Chondrocyte (in vitro differentiated cells): ENCODE data around the gene CMIP. TPM values are rescaled to one million over a fixed set of nuclear protein-coding genes. Genes with fewer than 3 reads are reported as not detected.

Experiments
- DNase-seq: peaks from one replicate; pipeline ENCODE4 v3.0.0; 2021; ENCODE audit warnings: mixed read lengths, low spot score
- H3K27ac Mint-ChIP-seq: one replicate; pipeline ENCODE4 v1.8.0; 2021; ENCODE audit warnings: mild to moderate bottlenecking, moderate library complexity, mixed read lengths; ENCODE audit not compliant: unreplicated experiment
- H3K27me3 Mint-ChIP-seq: 2 replicates; pipeline ENCODE4 v1.8.0; 2021; ENCODE audit warnings: low read depth, mixed read lengths
- H3K36me3 Mint-ChIP-seq: 2 replicates; pipeline ENCODE4 v1.8.0; 2021; ENCODE audit warnings: low read depth, mixed read lengths
- H3K4me1 Mint-ChIP-seq: 2 replicates; pipeline ENCODE4 v1.8.0; 2021; ENCODE audit warnings: low read depth, mild to moderate bottlenecking, mixed read lengths
- H3K4me3 Mint-ChIP-seq: one replicate; pipeline ENCODE4 v1.8.0; 2021; ENCODE audit warnings: mild to moderate bottlenecking, moderate library complexity, mixed read lengths; ENCODE audit not compliant: unreplicated experiment
- H3K9me3 Mint-ChIP-seq: 2 replicates; pipeline ENCODE4 v1.8.0; 2021; ENCODE audit warnings: low read depth, mixed read lengths
- total RNA-seq: library from RNA; stranded (reverse); gene quantifications from 3 replicates; pipeline ENCODE4 v1.2.1, GENCODE V29; 2021
- TF ChIP-seq, protein P1 (sequence below): fragments of 200-600 bp; sonication (generic); IDR thresholded peaks from 2 replicates; pipeline ENCODE4 v1.5.0; 2021; ENCODE audit warnings: antibody characterized with exemption, mild to moderate bottlenecking, moderate library complexity

The CMIP gene
- total RNA-seq, 1 donor from 2014 or later: 62.9 TPM

DNA sequence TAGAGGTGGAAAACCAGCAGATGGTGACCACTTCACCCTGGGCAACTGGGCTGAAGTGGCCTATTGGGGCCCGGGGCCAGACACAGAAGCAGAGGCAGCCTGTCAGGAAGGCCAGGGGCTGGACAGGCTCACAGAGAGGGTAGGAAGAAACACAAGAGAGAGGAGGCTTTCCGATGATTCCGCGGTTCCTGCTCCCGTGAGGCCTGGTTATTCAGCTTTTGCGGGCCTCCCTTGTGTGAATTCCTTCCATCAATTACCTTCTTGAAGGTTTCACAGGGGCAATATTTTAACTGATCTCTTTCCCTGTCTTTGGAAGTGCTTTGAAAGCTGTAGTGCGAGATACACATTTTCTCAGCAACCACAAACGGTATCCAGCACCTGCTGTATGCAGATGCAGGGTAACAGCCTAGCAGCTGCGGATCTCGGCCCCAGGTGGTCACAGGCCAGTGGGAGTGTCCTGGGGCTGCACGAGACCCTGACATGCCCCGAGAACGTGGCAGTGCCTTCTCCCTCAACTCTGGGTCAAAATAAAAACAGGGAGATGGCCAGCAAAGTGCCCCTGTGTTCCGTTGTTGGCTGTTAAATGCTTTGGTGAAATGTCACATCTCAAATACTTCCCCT, 11.6 kb upstream of the CMIP start:
- Mint-ChIP-seq H3K4me1 (peaks cover 27% of the 10 kb centered on the region), H3K27ac (no peak overlapping the region), H3K4me3 (no peak overlapping the region), H3K9me3 (peaks cover 5% of the 10 kb centered on the region), H3K27me3 (no peaks in the 10 kb centered on the region), H3K36me3 (no peaks in the 10 kb centered on the region)
- TF ChIP-seq, protein P1, sequence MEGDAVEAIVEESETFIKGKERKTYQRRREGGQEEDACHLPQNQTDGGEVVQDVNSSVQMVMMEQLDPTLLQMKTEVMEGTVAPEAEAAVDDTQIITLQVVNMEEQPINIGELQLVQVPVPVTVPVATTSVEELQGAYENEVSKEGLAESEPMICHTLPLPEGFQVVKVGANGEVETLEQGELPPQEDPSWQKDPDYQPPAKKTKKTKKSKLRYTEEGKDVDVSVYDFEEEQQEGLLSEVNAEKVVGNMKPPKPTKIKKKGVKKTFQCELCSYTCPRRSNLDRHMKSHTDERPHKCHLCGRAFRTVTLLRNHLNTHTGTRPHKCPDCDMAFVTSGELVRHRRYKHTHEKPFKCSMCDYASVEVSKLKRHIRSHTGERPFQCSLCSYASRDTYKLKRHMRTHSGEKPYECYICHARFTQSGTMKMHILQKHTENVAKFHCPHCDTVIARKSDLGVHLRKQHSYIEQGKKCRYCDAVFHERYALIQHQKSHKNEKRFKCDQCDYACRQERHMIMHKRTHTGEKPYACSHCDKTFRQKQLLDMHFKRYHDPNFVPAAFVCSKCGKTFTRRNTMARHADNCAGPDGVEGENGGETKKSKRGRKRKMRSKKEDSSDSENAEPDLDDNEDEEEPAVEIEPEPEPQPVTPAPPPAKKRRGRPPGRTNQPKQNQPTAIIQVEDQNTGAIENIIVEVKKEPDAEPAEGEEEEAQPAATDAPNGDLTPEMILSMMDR: no peak
- no peak for DNase-seq

DNA sequence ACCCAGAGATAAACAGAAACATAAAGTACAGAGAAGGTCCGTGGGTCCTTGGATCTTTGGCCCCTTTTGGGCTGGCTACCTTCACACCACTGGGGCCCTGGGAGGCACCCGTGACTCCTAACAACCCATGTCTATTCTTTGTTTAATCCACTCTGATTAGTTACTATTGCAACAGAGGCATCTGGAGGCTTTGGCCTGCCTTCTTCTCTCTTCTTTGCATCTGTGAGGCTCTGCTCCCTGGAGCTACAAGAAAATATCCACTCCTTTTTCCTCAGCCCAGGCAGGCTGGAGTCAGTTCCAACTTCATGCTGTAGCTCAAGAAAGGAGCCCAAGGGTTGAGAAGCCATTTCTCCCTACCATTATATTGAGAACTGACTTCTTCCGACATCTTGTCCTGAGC, 9.5 kb upstream of the CMIP start:
- Mint-ChIP-seq H3K4me3 (no peak overlapping the region), H3K27me3 (no peaks in the 10 kb centered on the region), H3K4me1 (peaks cover 24% of the 10 kb centered on the region), H3K9me3 (peaks cover 5% of the 10 kb centered on the region), H3K27ac (no peak overlapping the region), H3K36me3 (no peaks in the 10 kb centered on the region)
- DNase-seq: no peak
- TF ChIP-seq, protein P1: no peak

DNA sequence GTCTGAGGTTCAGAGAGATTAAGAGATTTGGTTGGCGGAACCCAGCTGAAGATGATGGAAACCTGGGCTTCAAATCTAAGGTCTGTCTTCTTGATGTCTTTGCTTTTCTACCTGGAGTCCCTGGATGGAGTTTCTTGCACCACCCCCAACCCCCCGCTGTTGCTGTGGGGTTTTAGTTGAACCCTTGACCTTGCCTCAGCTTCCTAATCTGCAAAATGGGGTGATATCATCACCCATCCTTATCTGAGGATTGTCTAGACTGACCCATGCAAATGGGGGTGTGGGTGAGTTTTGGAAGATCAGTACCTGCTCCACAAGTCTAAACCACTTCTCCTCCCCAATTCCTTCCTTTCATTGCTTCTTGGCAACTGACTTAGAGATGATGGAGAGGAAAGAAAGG, 9.0 kb upstream of the CMIP start:
- no peak for DNase-seq
- no peaks in the 10 kb centered on the region for H3K27me3 Mint-ChIP-seq
- peaks cover 24% of the 10 kb centered on the region for H3K4me1 Mint-ChIP-seq
- TF ChIP-seq, protein P1: no peak
- H3K9me3 Mint-ChIP-seq: peaks cover 5% of the 10 kb centered on the region
- no peaks in the 10 kb centered on the region for H3K36me3 Mint-ChIP-seq
- no peak overlapping the region for H3K4me3 Mint-ChIP-seq
- no peak overlapping the region for H3K27ac Mint-ChIP-seq

DNA sequence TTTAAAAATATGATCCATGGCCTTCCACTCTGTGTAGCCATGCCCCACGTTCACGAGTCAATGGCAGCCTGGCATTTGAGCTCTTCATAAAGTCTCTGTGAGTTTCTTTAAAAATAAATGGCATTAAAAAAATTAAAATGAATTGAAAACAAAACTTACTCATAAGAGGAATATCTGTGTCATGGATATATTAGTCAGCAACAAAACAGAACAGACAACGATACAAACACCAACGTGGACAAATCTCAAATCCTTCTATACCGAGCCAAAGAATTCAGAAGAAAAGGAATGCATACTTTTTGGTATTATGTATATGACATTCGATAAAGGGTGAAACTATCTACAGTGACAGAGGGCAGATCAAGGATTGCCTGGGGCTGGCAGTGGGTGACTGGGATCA, 8.2 kb upstream of the CMIP start:
- H3K9me3 Mint-ChIP-seq: peaks cover 5% of the 10 kb centered on the region
- DNase-seq: no peak
- no peak overlapping the region for H3K4me3 Mint-ChIP-seq
- H3K36me3 Mint-ChIP-seq: no peaks in the 10 kb centered on the region
- H3K27ac Mint-ChIP-seq: peak overlapping the region; percentile 0
- no peaks in the 10 kb centered on the region for H3K27me3 Mint-ChIP-seq
- H3K4me1 Mint-ChIP-seq: peaks cover 20% of the 10 kb centered on the region
- TF ChIP-seq, protein P1: no peak

DNA sequence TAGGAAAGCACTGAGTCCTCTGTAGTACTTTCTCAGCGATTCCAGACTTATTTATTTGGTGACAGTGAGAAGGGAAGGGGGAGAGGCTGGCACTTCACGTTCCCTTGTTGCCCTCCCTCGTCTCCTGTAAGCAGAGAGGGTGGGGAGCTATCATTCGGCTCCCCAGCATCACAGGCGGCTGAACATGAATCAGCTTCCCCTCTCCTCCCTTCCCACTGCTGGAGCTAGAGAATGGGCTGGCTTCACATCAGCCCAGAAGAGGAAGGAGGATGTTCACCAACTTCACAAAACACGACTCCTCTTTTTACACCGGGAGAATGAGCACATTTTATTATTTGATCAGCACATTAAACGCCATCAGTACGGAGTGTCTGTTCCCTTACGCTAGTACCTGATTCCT, 6.7 kb upstream of the CMIP start:
- DNase-seq: no peak
- no peak overlapping the region for H3K4me3 Mint-ChIP-seq
- peaks cover 5% of the 10 kb centered on the region for H3K9me3 Mint-ChIP-seq
- H3K27ac Mint-ChIP-seq: no peak overlapping the region
- peaks cover 9% of the 10 kb centered on the region for H3K4me1 Mint-ChIP-seq
- no peaks in the 10 kb centered on the region for H3K27me3 Mint-ChIP-seq
- TF ChIP-seq, protein P1: no peak
- H3K36me3 Mint-ChIP-seq: no peaks in the 10 kb centered on the region
